Jurkat, Clone E6-1 (cell line): ENCODE measurements around the gene DYTN.

Experiments used
- DNase-seq: peaks from one replicate; pipeline ENCODE4 v3.0.0-alpha.2; 2011; ENCODE audit warnings: low read depth, low spot score
- H3K4me3 ChIP-seq: 2 replicates; pipeline ENCODE4 v1.5.1; 2011; ENCODE audit warnings: mild to moderate bottlenecking, low read length, control low read depth, moderate library complexity

Gene DYTN

DNA sequence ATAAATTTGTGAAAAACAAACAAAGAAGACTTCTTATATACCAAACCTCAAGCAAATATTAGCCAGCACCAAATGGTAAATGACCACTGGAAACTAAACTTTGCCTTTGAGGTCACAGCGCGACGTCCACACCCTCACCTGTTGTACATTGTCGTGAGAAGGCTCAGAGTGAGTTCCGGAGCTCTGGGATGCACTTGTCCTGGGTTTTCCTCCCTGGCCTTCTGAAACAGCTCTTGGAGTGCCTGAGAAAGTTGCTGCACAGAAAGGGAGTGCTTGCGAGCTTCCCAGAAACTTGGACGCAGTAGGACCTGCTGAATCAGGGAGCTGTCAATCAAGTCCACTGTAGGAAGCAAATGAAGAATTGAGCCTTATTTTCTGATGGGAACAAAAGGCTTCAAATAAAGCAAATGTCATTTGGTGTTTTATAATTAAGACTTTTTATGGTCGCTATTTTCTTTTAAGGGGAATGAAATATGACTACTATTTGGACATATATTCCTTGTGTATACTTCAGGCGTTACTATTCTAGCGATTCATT is 11.0 kb downstream of the DYTN start:
- DNase-seq = no peak
- no peak overlapping the region for H3K4me3 ChIP-seq

DNA sequence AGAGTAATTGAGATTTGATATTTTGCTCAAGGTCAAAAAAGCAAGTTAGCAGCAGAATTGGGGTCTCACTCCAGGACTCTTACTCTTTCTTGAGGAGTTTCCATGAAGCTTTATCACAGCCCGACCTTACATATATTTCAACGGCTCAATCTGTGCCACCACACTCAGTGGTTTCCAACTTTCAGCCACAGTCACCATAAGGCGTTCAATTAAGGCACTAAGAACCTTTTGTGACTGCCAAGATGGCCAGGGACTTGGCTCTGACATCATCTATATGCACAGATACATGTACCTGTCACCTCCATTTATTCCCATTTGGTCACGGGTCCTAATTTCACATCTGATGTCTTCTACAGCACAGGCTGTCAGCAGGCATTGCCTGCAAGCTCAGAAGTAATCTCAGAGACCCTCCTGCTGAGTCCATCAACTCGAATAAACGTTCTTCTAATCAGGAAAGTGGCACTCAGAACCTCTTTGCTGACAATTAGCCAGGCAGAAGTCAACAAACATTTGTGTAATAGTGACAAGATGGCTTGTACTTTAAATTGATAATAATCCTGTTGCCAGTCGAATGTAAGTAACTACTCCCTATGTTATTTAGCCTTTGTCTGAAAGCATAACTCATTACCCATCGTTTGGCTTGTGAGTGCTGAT is 16.1 kb downstream of the DYTN start:
- DNase-seq = no peak
- no peak overlapping the region for H3K4me3 ChIP-seq

DNA sequence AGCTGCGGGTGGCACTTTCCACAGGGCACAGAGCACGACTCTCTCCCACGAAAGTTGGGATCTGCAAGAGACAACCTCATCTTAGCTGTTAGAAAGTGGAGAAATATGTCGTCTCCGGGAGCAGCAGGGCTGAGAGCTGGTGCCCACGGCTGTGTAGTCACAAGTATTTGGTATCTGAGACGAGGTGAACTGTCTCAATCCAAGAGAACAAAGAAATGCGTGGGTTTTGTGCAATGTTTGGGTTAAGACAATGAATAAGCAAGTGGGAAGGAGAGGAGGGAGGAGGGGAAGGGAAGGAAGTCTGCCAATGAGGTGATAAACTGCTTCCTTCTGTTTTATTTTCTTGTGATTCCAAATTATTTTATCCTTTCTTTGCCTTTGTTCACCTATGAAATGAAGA is 18.0 kb downstream of the DYTN start:
- no peak overlapping the region for H3K4me3 ChIP-seq
- no peak for DNase-seq

DNA sequence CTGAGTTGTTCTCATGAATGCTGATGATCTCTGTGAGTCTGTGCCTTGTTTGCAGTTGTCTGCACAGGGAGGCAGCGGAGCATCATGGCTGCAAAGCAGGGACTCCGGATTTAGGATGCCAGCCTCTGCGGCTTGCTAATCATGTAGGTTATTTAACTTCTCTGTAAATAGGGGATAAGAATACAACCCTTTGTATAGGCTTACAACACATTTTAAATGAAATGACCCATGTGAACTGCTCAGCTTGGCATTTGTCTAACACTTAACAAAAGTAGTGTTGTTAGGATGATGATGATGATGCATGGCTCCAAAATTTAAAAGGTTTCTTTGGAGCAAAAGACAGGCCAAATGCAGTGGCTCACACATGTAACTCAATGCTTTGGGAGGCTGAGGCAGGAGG is 19.4 kb downstream of the DYTN start:
- H3K4me3 ChIP-seq = no peak overlapping the region
- DNase-seq = no peak

DNA sequence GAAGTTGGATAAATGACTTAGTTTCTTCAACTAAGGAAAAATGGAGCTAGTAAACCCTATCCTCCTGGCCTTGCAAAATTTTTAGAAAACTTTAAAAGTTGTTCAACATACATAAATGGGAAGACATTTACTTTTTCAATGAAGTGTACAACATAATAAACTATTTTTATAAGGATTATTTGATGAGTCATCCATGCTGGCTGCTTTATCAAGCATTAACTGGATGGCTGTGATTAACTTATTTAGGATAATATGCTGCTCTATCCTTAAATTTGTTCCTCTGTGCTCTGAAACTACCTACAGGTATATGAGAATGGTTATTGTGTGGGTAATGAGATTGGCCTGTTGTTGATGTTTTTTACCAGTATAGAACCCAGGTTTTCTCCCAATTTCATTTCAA is 21.3 kb downstream of the DYTN start:
- DNase-seq = no peak
- H3K4me3 ChIP-seq = no peak overlapping the region

DNA sequence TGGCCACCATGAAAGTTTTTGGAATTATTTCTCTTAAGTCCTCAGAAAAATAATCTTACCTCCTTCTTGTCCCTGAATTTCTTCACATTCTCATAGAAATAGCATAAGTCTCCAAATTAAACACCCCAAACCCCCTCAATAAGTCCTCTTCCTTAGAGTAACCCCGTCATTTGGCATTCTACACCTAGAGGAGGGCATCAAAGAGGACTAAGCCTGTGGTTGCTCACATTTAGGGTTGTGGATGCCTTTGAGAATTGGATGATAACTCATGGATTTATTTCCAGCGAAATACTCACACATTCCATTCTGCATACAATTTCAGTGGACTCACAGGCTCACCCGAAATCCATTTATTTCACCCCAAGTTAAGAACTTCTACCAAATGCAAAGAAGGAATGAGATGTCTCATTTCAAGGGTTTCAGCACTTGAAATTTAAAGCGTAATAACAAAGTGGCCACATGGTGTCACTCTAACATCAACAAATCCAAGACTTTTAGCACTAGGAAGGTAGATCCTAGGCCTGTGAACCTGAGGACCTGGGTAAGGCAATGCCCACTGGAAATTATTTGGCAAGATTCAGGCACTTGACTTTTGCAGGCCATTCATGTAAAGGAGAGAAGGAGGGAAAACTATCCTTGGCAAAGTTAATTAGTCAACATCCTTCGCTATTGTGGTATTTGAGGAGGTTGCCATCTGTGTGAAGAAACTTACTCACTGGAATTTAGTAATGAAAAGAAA is 24.6 kb downstream of the DYTN start:
- peak; percentile 63 for DNase-seq
- no peak overlapping the region for H3K4me3 ChIP-seq

DNA sequence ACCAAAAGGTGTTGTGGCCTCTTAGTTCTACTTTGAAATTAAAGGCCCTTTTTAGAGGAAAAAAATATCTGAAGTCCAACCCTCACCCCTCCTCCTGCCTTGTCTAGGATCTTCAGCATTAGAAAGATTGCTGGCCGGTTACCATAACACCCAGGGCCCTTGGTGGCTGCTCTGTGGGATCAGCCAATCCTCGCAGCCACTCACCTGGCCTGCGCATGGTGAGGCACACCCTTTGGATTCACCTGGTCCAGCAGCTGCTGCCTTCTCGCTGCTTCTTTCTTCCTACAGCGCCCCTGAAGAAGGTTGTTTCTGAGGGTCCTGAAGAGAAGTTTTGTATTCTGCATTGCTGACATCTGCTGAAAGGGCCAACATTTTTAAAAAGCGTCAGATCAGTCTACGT is 25.2 kb downstream of the DYTN start:
- no peak overlapping the region for H3K4me3 ChIP-seq
- no peak for DNase-seq

DNA sequence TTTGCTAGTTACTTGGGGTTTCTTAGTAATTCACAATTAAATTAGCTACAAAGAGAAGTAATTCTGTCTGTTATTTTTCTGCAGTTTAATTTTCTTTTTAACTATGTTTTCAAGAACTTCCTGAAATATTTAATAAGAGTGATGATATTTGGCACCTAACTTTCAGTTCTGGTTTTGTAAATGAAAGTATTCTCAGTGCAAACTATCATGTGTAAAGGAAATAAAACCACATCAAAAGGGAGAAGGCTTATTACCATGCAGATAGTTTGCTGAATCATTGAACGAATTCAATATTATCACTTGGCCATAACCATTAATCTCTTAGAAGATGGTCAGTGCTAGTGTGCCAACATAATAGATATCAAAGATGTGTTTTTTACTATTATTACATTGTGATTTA is 29.2 kb downstream of the DYTN start:
- H3K4me3 ChIP-seq = no peak overlapping the region
- no peak for DNase-seq

DNA sequence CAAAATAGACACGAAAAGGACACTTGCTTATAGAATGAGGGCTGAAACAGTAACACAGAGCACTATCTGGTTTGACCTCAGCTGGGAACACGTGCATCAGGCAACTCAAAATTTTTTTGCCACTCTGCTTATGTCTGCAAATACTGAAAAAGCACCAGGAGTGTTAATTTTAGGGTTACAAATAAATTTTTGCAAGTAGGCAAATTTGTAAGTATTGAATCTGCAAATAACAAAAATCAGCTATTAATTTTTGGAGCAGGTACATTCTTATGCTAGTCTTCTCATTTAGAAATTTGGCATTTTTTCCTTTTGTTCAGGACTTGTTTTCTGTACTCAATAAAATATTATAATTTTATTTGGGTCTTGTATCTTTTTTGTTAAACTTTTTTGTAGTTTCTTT is 29.7 kb downstream of the DYTN start:
- no peak for DNase-seq
- no peak overlapping the region for H3K4me3 ChIP-seq

DNA sequence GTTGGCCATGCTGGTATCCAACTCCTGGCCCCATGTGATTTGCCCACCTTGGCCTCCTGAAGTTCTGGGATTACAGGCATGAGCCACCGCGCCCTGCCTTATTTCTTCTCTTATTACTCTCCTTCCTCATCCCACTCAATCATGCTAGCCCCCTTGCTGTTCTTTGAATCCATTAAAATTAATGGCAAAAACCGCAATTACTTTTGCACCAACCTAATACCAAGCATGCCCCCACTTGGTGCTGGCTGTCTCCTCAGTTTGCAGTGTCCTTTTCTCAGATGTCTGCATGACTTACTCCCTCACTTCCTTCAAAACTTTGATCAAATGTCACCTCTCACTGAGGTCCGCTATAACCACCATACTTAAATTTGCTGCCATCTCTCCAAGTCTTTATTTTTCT is 34.6 kb downstream of the DYTN start:
- DNase-seq = no peak
- no peak overlapping the region for H3K4me3 ChIP-seq

DNA sequence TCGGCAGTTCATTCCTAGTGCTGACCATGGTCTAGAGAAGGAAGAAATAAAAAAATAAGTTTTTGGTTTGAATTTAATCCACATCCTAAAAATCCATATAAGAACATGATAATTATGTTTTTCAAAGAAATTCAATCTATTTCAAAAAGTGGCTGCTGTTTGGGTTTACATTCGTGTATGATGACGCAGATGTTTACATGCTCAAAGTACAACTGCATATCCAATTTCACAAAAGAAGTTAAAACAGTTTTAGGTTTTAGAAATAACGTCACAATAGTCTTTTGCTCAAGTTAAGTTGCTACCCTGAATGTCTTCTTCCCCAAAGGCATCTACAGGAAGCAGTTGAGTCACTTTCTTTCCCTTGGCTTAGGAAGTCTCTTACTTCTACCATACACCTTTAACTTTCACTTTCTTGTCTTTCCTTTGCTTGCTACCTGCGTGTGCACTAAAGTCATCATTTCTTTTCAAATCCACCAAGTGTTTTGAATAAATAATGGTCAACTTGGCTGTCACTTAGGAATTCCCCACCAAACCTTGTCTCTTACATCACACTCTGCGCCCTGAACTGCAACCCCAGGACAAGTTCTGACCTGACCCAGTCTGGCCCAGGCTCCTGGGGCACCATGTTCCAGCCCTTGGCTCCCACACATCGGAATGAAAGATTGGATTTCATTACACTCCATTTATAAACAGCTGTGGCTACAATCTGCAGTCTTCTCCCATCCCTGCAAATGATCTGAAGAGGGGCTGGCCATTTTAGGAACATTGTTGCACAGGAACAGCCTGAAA is 47.5 kb downstream of the DYTN start:
- DNase-seq = no peak
- H3K4me3 ChIP-seq = no peak overlapping the region

DNA sequence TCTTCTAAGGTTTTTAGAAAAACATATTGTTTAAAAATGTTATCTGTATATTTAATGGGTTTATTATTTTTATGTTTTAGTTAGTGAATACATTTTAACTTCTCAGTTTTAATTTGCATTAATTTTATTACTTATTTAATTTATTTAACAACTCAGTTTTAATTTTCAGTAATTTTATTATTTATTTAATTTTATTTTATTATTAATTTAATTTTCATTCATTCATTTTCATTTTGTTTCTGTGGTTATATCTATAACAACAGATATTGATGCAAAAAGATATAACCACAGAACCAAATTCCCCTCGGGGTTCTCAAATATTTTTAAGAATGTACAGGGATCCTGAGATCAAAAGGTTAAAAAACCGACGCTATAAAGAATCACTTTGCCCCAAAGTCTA is 52.9 kb downstream of the DYTN start:
- no peak for DNase-seq
- no peak overlapping the region for H3K4me3 ChIP-seq

DNA sequence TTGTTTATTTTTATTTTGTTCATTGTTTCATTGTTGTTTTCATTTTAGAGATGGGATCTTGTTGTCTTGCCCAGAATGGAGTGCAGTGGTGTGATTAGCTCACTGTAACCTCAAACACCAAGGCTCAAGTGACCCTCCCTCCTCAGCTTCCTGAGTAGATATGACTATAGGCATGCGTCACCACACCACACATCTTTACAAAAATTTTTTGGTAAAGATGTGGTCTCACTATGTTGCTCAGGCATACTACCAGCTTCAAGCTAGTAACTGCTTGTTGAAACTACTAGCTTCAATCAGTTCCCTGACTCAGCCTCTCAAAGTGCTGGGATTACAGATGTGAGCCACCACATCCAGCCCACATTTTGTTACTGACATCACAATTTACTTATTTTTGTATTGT is 61.1 kb downstream of the DYTN start:
- no peak for DNase-seq
- H3K4me3 ChIP-seq = no peak overlapping the region

DNA sequence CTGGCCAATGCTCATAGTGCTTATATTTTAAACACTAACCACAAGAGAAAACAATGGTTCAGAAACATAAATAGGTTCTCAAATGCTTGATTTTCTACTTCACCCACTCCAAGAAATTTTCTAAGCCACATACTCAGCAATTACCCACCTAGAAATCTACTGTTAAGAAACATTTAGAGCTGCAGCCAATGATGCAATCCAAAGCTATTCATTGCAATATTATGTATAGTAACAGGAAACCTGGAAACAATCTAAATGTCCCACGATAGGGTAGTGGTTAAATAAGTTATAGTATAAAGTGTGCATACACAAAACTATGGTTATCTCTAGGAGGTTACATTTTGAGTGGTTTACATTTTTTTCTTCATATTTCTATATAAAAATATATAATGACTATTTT is 70.2 kb downstream of the DYTN start:
- no peak overlapping the region for H3K4me3 ChIP-seq
- DNase-seq = no peak

DNA sequence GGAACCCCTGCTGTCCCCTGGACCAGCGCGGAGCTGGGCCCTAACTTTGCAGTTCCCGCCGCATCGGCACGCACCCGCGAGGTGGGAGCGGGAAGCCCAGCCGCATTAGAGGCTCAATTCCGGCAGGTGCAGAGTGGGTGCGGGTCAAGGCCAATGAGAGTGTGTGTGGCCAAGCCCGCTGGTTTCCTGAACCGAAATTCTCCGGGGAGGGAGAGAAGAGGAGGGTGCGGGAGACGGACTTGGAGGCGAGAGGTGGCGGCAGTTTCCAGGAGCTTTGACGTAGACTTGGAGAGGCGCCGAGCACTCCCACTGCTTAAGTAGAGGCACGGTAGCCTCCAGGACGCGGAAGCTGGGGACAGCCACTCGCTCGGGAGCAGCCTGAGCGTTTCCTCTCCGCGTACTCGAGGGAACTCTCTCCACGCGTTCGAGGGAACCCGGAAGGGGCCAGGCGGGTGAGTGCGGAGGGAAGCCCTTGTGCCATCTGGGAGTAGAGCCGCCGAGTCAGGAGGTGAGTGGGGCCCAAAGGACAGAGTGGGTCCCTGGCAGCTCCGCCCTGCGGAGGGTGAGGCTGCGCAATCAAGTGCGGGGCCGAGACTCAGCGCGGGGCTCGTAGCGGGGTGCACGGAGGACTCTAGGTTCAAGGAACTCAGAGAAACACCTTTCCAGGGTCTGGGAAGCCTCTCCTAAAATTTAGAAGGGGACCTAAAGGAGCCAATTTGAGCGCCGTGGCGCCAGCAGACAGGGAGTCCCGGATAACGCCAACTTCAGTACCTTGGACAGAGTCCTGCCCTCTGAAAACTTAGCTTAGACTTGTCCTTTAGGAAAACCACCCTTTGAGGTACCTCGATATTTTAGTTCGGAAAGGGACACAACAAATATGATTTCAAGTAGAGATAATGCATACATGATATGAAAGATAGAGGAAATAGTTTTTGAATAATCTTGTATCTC is 75.8 kb downstream of the DYTN start, which contains the start of gene FAM237A:
TSS of gene FAM237A (plus strand) at position 413 of the 951 bp plus-strand sequence. CDS start 1,750 bp downstream, outside the sequence.
- peak; percentile 9 for DNase-seq
- no peak within 1 kb of the TSS for H3K4me3 ChIP-seq

DNA sequence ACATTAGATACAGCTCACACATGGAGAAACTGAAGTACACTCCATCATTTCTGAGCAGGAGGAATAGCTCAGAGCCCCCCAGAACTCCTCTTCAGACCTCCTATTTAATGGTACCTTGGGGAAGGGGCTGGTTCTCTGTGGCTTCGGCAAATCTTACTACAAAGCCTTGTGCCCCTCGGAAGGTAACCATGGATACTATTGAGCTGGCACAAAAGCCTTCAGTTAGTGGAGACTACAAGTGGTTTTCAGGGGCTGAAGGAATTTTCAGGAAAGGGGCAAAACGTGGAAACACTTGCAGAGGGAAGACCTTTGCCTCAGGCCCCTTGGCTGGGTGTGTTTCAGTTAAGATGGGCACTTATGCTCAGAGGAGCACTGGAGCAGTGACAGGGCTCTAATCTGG is 77.0 kb downstream of the DYTN start:
- H3K4me3 ChIP-seq = no peak overlapping the region
- DNase-seq = no peak

DNA sequence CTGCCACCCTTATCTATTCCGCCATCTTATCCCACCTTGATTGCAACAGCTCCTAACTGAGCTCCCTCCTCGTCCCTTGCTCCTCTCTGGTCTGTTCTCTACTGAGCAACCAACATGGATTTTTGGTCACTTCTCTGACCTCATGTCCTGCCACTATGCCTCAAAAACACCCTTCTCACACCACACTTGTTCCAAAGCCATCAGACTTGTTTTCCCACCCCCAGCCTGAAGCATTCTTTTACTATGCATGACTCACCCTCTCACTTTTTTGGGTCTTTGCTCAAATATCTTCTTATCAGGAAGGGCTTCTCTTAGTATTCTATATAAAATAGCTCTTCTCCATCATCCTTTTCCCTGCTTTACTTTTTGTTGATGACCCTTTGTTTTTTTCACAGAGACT is 78.6 kb downstream of the DYTN start:
- no peak for DNase-seq
- no peak overlapping the region for H3K4me3 ChIP-seq

DNA sequence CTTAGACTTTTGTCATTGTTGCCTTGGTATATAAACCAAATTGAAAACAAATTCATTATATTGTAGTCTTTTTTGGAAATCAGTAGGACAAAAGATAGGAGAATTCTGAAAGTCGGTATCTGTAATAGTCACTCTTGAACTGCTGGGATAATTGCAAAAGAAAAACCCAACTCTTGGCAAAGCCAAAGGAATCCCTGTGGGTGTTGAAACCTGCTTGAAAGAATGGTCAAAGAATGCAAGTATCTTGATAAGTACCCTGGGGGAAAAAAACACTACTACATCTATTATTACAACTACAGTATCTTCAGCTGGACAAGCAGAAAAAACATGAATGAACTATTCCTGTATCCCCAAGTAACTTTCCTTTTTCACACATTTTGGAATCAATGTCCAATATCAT is 83.2 kb downstream of the DYTN start:
- no peak overlapping the region for H3K4me3 ChIP-seq
- no peak for DNase-seq

DNA sequence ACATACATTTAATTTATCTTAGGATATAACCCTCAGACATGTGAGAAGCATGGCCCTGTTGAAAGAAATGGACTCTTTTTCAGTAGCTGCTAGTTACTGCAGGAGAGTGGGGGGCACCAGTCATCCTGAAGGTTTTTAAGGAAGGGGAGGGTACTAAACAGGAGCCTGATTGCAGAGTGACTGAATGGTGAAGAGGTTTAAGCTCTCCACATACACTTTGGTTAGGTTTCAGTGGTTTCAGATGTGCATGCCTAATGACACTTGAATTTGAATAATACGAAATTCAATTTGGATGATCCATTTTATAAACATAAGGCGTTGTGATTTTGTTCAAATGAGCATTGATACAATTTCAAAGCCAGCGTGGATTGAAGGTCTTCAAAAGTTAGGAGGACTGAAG is 86.9 kb downstream of the DYTN start:
- DNase-seq = no peak
- H3K4me3 ChIP-seq = no peak overlapping the region
